Measurements from ENCODE around the gene ROR1.

ROR1 gene

GRCh38 chr1:64163431-64163830, 389.6 kb downstream of the ROR1 start:
- in situ Hi-C loops (cut with MboI; ENCODE audit: low sequenced_read_pairs): no loop called here

- in situ Hi-C loops (cut with MboI; ENCODE audit: low sequenced_read_pairs): no loop called here
These were observed 390.2 kb downstream of the ROR1 start for GRCh38 chr1:64163970-64164369.

DNA sequence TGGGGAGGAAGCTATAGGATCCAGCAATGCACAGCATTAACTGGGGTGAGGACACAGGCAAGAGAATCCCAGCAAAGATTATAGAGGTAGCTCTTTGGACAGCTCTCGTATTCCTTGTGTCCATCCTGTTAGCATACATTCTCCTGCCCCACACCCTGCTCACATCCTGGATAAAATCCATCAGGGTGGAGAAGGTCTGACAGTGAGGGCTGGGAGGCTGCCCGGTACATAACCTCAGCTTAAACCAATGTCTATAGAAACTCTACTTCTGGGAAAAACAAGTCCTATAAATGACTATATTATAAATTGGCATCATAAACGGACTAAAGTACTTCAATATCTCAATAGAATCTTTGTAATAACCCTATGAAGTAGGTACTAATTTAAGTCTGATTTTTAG, 392.8 kb downstream of the ROR1 start:
- in situ Hi-C loops (cut with MboI; ENCODE audit: low sequenced_read_pairs): no loop called here

GRCh38 chr1:64167176-64167575, 393.4 kb downstream of the ROR1 start:
- in situ Hi-C loops (cut with MboI; ENCODE audit: low sequenced_read_pairs): no loop called here

DNA sequence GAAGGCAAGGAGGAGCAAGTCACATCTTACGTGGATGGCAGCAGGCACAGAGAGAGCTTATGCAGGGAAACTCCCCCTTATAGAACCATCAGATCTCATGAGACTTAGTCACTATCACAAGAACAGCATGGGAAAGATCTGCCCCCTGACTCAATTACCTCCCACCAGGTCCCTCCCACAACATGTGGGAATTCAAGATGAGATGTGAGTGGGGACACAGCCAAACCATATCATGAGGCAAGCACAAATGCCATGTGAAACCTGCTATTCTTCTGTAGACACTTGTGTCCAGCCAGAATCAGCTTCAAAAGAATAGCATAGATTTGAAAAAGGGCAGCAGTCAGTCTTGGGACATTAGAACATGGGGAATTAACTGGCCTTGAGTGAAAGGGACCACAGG, 397.4 kb downstream of the ROR1 start:
- in situ Hi-C loops (cut with MboI; ENCODE audit: low sequenced_read_pairs): no loop called here

GRCh38 chr1:64171797-64172281, 398.0 kb downstream of the ROR1 start:
- in situ Hi-C loops (cut with MboI; ENCODE audit: low sequenced_read_pairs): no loop called here

GRCh38 chr1:64172458-64172983, 398.7 kb downstream of the ROR1 start:
- in situ Hi-C loops (cut with MboI; ENCODE audit: low sequenced_read_pairs): no loop called here

GRCh38 chr1:64173336-64173940, 399.6 kb downstream of the ROR1 start:
- in situ Hi-C loops (cut with MboI; ENCODE audit: low sequenced_read_pairs): no loop called here

DNA sequence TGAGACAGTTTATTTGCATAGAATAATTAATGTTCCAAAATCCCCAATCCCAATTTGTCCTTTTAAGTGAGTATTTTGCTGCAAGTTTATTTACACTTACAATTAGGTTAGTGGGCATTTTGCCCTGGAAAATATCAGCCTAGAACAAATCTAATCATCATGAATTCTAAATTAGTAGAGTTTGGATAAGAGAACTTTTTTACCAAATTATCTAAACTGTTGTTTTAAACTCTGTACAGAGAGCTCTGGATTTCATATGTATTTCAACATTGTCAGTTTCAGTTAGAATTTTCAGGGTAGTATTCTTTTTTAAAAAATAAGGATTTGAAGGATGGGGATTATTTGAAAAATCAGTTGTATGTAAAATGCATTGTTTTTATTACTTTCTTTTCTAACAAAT, 401.8 kb downstream of the ROR1 start:
- in situ Hi-C loops (cut with MboI; ENCODE audit: low sequenced_read_pairs): no loop called here

- in situ Hi-C loops (cut with MboI; ENCODE audit: low sequenced_read_pairs): no loop called here
These were observed 402.8 kb downstream of the ROR1 start for GRCh38 chr1:64176659-64177058.

GRCh38 chr1:64179588-64179987, 405.8 kb downstream of the ROR1 start:
- in situ Hi-C loops (cut with MboI; ENCODE audit: low sequenced_read_pairs): no loop called here

GRCh38 chr1:64182207-64182606, 408.4 kb downstream of the ROR1 start:
- in situ Hi-C loops (cut with MboI; ENCODE audit: low sequenced_read_pairs): no loop called here

DNA sequence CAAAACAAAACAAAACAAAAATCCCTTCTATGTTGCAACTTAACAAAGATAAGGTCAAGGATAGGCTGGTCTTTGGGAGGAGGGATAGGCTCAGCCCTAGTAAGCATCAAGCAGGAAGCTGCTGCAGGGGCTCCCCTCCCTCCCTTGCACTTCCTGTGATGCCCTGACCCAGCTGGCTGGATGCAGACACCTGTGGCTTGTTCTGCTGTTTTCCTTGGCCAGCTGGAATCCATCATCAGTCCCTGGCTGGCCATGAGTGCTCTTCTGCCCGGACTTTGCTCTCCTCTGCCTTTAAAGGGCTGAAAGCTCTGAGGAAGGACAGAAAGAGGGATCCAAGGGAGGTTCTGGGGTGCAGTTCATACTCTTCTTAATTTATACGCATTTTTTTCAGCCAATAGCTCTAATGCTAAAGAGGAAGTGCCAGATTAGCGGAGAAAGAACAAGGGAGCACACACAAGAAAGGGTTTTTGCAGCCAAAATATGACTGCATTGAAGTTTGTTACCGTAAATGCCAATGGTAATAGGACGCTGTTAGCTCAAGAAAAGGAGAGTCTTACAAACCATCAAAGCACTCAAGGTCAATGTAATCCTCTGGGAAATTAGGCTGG, 409.7 kb downstream of the ROR1 start:
- in situ Hi-C loops (cut with MboI; ENCODE audit: low sequenced_read_pairs): no loop called here

- in situ Hi-C loops (cut with MboI; ENCODE audit: low sequenced_read_pairs): no loop called here
These were observed 410.2 kb downstream of the ROR1 start for GRCh38 chr1:64184003-64184440.

DNA sequence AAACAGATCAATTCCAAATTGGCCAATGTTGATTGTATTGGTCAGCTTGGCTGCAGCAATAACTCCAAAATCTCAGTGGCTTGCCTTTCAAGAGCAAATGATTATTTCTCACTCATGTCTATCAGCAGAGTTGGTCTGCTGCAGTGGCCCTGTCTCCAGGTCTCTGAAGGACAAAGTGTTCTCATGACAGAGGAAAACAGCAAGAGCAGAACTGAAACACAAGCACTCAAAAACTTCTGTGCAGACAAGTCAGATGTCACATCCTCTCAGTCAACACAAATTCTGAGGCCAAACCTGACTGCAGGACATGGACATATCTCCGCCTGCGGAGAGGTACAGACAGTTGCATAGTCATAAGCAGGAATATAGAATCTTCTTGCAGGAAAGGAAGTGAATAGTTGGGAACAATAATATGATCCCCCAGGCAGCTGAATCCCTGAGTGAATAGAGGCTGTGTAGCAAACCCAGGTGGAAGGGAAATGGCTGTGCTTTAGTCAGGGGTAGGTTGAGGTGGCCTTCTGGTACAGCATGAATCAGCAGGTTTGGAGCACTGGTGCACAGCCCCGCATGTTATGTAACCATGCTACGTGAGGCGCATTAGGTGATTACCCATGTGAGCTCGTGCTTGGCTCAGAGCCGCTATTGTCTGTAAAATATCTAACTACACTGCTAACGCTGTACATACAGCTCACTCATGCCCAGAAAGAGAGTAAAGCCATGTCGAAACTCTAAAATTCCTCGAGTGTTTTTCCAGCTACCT, 412.5 kb downstream of the ROR1 start:
- in situ Hi-C loops (cut with MboI; ENCODE audit: low sequenced_read_pairs): no loop called here

DNA sequence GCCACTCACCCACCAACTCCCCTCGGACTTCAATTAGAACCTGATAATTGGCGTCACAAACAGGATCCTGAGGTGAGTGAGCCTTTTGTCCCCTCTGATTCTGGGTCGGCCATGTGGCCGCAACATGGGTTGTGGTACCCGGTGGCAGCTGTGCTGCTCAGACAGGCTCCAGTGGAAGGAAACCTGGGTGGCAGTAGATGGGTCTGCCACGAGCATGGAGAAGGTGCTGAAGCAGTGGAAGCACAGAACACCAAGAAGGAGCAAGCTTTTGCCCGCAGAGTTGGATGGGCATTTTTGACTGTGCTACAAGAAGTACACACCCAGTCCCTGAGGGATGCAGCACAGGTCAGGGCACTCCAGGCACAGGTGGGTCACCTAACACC, 413.1 kb downstream of the ROR1 start:
- in situ Hi-C loops (cut with MboI; ENCODE audit: low sequenced_read_pairs): no loop called here

GRCh38 chr1:64187646-64188045, 413.8 kb downstream of the ROR1 start:
- in situ Hi-C loops (cut with MboI; ENCODE audit: low sequenced_read_pairs): no loop called here

DNA sequence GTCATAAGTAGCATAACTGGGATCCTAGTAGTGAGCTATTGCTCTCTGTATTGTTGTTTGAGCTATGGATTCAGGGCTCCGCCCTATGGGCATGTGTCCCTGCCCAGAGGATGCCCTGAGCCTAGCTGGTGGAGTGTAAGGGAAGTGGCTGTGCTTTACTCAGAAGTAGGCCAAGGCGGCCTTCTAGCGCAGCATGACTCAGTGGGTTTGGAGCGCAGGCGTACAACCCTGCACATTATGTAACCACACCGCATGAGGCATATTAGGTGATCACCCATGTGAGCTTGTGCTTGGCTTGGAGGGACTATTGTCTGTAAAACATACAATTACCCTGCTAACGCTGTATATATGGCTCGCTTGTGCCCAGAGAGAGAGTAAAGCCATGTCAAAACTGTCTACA, 418.5 kb downstream of the ROR1 start:
- in situ Hi-C loops (cut with MboI; ENCODE audit: low sequenced_read_pairs): no loop called here

GRCh38 chr1:64194168-64195080, 420.6 kb downstream of the ROR1 start:
- in situ Hi-C loops (cut with MboI; ENCODE audit: low sequenced_read_pairs): no loop called here

DNA sequence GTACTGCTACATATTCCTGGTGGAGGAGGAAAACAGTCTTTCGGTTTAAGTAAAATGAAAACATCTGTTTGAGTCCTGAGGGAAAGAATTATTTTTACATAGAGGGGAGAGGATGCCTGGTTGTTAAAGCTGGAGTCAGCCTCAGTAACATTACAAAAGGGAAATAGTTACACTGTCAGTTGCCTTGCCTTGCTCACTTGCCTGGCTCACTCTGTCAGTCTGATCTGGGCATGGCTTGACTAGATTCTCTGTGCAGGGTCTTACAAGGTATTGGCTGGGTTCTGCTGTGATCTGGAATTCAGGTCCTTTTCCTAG, 421.2 kb downstream of the ROR1 start:
- in situ Hi-C loops (cut with MboI; ENCODE audit: low sequenced_read_pairs): no loop called here
